Measurements from ENCODE around the gene PAX5.

Gene PAX5

GRCh38 chr9:36985769-36986467 is 48.1 kb downstream of the PAX5 start:
- DNase-seq = no peak

DNA sequence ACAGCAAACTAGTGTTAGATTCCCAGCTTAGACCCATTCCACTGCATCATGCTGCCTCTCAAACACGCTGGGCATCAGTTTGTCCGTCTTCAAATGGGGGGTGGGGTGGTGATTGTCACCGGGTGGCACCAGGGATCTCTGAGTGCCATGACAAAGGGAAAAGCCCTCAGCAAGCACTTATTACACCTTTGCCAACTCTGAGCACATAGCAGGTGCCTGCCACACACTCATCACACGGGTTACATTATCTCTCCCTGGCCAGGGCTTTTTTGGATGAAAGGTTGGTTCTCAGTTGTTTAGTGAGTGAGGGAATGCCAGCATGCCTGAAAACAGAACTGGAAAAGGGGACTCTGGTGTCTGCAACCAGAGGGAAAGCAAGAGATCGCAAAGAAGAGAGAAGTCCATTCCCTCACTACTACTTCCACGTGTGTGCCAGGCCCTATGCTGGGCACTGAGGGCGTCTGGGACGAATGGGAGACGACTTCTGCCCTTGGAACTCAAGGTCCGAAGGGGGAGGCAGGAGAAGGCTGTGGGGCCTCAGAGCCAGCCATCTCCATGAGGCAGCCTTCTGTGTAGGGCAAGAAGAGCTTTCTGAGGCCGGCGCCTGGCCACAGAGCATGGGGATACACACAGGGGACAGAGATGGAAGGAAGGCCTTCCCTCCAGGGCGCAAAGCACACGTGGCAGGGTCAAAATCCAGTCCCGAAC is 48.9 kb downstream of the PAX5 start:
- DNase-seq = no peak

DNA sequence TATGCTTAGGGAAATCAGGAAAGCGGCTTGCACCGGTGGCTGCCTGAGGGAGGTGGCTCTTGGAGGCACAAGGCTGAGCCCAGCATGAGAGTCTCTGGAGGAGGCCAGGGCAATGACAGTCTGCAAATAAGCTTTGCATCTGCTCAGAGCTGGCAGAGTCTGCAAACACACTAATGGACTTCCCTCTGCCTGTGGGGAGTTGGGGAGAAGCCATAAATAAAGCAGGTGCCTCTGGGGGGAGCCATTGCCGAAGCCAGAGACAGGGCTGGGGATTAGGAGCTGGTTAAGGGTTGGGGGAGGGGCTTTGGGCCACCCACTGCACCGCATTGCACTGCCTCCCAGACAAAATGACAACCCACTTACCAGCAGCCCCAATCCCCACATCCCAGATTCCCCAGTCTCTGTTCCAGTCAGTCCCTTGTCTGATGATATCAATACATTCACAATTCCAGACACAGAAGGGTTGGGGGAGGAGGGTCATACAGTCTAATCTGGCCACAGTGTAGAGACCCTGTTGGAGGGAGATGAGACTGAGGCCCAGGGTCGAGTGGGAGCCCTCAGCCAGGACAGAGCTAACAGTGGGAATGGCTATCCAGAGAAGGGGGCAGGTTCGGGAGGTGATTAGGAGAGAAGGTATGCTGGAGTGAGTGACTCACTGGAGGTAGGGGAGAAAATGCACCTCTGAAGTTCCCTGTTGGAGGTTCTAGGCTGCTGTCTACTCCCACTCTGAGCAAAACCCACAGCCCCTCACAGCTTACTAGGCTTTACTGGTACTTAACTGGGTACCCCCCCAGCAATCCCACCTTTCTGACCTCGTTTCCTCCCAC is 53.7 kb downstream of the PAX5 start:
- DNase-seq = no peak

- no peak for DNase-seq
Measured at GRCh38 chr9:36976371-36977030, 57.6 kb downstream of the PAX5 start.

- no peak for DNase-seq
Measured at GRCh38 chr9:36974731-36975130, 59.3 kb downstream of the PAX5 start.

GRCh38 chr9:36971935-36972488 is 62.1 kb downstream of the PAX5 start:
- no peak for DNase-seq

DNA sequence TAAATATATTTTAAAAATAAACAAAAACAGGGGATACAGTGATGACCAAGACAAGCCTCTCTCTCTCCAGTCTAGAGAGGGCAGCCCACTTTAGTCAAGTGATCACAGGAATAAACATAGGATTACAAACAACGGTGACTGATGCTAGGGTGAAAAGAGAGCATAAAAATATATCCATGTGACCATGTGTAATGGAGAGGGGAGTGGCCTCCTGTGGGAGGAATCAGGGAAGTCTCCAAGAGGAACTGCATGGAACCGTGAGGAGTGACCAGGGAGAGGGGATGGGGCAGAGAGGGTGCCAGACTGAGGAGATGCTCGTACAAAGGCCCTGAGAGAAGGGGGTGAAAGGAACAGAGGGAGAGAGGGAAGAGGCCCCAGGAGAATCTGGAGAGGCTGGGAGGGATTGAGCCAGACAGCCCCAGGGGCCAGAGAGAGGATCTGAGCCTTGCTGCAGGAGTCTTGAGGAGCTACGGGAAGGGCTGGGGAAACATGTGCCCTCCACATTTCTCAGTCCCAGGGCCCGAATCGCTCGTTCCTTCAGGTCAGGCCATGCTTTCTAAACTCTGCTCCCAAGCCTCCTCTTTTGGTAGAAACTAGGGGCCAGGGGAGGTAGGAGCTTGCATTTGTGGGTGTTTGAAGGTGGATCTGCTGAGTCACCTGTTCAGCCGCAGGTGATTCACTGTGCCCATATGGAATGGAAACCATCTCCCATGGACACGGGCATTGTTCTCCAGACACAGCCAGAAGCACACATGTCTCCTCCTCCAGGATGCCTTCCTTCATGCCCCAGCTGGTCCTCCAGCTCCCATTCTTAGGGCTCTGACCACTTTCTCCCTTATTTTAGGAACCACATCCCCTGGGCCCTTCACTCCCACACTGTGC is 63.8 kb downstream of the PAX5 start:
- no peak for DNase-seq

DNA sequence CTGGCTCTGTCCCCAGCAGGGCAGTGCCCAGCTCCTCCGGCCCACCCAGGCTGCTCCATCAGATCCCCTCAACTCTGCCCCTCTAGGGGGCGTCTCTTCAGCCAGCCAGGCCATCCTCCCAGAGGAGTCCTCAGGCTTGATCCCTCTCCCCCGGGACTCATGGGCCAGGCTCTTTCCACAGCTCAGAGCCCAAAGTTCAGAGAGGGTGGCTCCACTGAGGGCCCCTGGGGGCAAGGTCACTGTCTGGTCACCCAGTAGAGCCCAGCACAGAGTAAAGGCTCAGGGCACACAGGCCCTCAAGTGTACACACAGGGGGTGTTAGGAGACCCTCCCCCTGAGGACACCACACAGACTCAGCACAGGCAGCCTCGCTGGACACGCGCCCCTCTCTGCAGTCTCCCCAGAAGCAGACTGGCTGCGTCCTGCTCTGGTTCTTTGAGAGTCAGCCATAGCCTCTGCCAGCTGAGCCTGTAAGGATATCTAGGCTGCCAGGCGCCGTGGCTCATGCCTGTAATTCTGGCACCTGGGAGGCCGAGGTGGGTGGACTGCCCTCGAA is 64.8 kb downstream of the PAX5 start:
- DNase-seq = no peak

GRCh38 chr9:36968574-36969215 is 65.4 kb downstream of the PAX5 start:
- no peak for DNase-seq

GRCh38 chr9:36967997-36968396 is 66.1 kb downstream of the PAX5 start:
- no peak for DNase-seq

DNA sequence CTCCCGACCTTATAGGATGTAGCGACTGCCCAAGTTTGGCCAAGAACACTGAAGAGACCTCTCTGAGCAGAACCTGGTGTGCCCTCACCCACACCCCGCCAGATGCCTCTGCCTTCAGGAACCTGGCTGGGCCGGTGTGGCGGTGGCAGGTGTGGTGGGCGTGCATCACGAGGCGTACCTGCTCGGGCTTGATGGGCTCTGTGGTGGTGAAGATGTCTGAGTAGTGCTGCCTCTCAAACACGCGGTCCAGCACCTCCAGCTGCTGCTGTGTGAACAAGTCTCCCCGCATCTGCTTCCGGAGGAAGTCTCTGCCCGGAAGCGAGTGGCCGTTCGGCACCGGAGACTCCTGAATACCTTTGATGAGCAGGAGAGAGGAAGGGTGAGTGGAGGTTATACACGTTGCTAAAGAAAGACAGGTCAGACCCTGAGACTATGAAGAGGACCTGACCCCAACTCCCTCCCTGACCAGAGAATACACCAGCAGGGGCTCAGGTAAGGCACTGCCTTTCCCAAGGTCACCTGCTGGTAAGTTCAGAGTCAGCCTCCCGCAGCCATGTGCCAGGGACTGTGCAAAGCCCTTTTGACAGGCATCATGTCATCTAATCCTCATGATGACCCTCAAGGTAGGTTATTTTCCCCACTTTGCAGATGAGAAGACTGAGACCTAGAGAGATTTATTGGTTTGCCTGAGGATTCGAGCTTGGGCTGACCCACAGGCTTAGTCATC is 67.5 kb downstream of the PAX5 start:
- DNase-seq = no peak

DNA sequence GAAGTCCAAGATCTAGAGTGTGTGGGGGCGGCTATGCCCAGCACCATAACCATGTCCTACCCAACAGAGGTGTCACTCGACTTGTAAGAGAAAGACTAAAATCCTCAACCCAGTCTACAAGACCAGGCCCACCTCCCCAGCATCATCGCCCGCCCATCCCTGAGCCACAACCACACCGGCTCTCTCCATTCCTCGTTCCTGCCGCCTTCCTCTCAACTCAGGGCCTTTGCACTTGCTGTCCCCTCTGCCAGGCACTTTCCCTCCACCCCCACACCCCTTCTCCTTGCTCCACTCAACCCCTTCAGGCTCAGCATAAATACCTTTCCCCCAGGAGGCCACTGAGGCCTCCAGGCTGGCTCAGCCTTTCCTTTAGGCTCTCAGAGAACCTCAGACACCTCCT is 69.3 kb downstream of the PAX5 start:
- no peak for DNase-seq

GRCh38 chr9:36963346-36963745 is 70.7 kb downstream of the PAX5 start:
- DNase-seq = no peak

- DNase-seq = no peak
Measured at GRCh38 chr9:36962691-36963090, 71.4 kb downstream of the PAX5 start.

DNA sequence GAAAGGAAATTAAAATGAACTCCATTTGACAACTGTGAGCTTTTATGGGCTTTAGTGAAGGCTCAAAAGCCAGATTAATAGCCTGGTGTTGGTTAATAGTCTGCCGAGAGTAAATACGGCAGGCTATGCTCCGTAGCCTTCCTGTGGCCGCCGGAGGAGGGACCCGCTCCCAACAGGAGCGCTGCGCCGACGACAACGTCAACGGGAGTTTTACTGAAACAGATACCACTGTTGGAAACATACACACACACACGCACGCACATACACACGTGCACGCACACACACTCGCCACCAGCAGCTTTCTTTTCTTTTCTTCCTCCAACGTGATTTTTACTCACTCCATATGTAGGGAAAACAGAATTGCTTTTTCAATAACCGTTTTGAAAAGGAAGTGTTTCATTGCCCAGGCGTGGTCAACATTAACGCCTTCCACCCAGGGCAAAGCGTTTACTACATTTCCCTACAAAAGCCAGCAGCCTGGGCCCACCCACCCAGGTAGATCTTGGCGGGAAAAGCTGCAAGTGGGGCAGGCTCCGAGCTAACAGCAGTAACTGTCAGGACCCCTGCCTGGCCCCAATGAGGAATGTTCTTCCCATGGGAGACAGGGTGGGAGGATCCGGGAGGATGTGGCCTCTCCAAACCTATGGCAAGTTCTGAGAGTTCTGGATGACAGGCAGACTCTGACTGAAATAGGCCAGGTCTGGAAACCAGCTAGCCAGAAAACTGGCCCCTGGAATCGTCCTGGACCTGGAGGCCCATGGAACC is 72.3 kb downstream of the PAX5 start:
- DNase-seq = no peak

DNA sequence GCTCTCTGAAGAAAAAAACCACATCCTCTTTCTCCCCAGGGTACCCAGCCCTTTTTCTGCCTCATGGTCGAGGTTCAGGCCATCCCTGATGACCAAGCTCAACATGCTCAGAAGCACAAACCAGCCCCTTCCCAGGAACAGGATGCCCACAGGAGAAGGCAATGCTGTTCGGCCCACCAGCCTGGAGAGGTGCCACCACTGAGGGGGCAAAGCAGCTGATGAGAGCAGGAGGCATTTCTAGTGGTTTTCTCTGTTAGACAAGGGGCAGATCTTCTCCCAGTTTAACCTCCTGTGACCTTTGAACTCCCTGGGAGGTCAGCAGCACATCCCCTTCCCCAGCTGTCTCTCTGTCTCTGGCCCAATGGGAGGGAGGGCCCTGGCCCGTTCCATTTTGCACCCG is 73.0 kb downstream of the PAX5 start:
- no peak for DNase-seq

GRCh38 chr9:36960575-36960955 is 73.5 kb downstream of the PAX5 start:
- no peak for DNase-seq

DNA sequence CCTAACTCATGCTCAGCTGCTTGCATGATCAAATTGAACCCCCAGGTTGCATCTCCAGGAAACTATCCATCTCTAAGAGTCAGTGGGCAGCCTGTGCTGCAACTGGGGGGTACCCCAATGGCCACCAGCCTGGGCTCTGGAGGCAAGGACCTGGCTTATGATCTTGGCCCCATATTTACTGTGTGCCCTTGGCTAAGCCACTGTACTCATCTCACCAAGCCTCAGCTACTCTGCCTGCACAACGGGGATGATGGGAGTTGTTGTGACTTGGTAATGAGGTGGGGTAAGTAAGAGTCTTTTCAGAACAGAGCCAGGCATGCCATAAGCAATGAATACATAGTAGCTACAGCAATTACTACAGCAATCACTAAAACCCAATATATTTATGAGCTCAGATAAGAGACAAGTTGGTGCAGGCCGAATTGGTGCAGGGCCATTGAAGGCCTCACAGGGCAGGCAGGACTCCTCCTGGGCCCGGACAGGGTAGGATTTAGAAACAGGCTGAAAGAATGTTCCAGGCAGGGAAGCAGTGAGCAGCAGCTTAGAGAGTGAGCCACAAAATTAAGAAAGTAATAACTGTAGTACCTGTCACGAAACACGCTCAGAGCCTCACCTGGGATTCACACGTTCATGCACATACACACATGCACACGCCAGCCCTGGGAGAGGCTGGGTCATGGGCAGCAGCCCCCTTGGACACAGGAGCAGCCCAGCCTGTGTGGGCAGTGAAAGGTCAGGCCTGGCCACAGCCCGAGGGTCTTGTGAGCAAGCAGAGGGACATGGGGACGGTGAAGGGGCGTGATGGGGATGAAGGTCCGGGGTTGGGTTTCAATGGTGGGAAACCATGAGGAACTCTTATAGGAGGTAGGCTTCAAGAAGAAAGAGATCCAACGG is 74.1 kb downstream of the PAX5 start:
- no peak for DNase-seq

GRCh38 chr9:36956908-36957307 is 77.2 kb downstream of the PAX5 start:
- DNase-seq = no peak
